Islet of Langerhans (tissue), 1 donor: ENCODE measurements around the gene KMT2E.

Experiments used
- FAIRE-seq: peaks from one replicate; lab custom pipeline; 2011; peaks lifted over from hg19 to GRCh38; lab: Jason Lieb, UNC

The KMT2E gene

GRCh38 chr7:105010504-105011130 lies 3.4 kb upstream of the KMT2E start:
- no peak for FAIRE-seq

GRCh38 chr7:105011141-105011830 lies 2.7 kb upstream of the KMT2E start:
- no peak for FAIRE-seq

- no peak for FAIRE-seq
These were observed 2.0 kb upstream of the KMT2E start for GRCh38 chr7:105011831-105012502.

GRCh38 chr7:105012503-105013220 lies 1.3 kb upstream of the KMT2E start:
- no peak for FAIRE-seq

GRCh38 chr7:105013221-105013815 lies 687 bp upstream of the KMT2E start:
- no peak for FAIRE-seq

- no peak for FAIRE-seq
These were observed 836 bp downstream of the KMT2E start for GRCh38 chr7:105014693-105015389.

GRCh38 chr7:105015390-105015965 lies 1.5 kb downstream of the KMT2E start:
- FAIRE-seq = no peak

- FAIRE-seq = no peak
These were observed 2.2 kb downstream of the KMT2E start for GRCh38 chr7:105016068-105016708.

- no peak for FAIRE-seq
These were observed 3.0 kb downstream of the KMT2E start for GRCh38 chr7:105016709-105017656.

- no peak for FAIRE-seq
These were observed 3.8 kb downstream of the KMT2E start for GRCh38 chr7:105017657-105018365.

- FAIRE-seq = no peak
These were observed 5.3 kb downstream of the KMT2E start for GRCh38 chr7:105019269-105019668.

GRCh38 chr7:105020926-105021325 lies 6.9 kb downstream of the KMT2E start:
- no peak for FAIRE-seq

- FAIRE-seq = no peak
These were observed 7.3 kb downstream of the KMT2E start for GRCh38 chr7:105021352-105021751.

- no peak for FAIRE-seq
These were observed 8.0 kb downstream of the KMT2E start for GRCh38 chr7:105021967-105022366.

GRCh38 chr7:105022458-105022857 lies 8.5 kb downstream of the KMT2E start:
- FAIRE-seq = no peak

- FAIRE-seq = no peak
These were observed 10.7 kb downstream of the KMT2E start for GRCh38 chr7:105024734-105025133.

- FAIRE-seq = no peak
These were observed 12.7 kb downstream of the KMT2E start for GRCh38 chr7:105026750-105027149.

GRCh38 chr7:105027176-105027853 lies 13.3 kb downstream of the KMT2E start:
- no peak for FAIRE-seq

- no peak for FAIRE-seq
These were observed 14.0 kb downstream of the KMT2E start for GRCh38 chr7:105028004-105028403.
